Left lung (tissue), 10 donors: ENCODE data around the gene FMNL2. TPM values are rescaled to one million over a fixed set of nuclear protein-coding genes. Genes with fewer than 3 reads are reported as not detected.

Experiments
- ATAC-seq: fragments of 200-7000 bp; cut with Tn5 transposase; one replicate; pipeline ENCODE4 v1.9.1; 2020; ENCODE audit warnings: moderate library complexity
- DNase-seq, 4 donors: peaks; one replicate each; pipeline ENCODE4 v3.0.0-alpha.2; 2013 to 2020
- H3K27ac ChIP-seq, 2 donors: fragments of 200-600 bp; sonication (generic) in 1 of 2; one replicate each; pipeline versions ENCODE4 v1.5.0 to v1.8.0; 2020 to 2021
- H3K27me3 ChIP-seq, 2 donors: fragments of 200-600 bp; sonication (generic) in 1 of 2; one replicate each; pipeline versions ENCODE4 v1.5.0 to v1.8.0; 2020 to 2021
- H3K36me3 ChIP-seq, 2 donors: fragments of 200-600 bp; sonication (generic) in 1 of 2; one replicate each; pipeline versions ENCODE4 v1.5.0 to v1.8.0; 2020 to 2021
- H3K4me1 ChIP-seq, 2 donors: fragments of 200-600 bp; one replicate each; pipeline ENCODE4 v1.8.0; 2021
- H3K4me3 ChIP-seq, 2 donors: fragments of 200-600 bp; sonication (generic) in 1 of 2; one replicate each; pipeline versions ENCODE4 v1.5.0 to v1.8.0; 2020 to 2021; ENCODE audit warnings: mild to moderate bottlenecking in 1 of 2
- H3K9me3 ChIP-seq, 2 donors: fragments of 200-600 bp; sonication (generic) in 1 of 2; one replicate each; pipeline versions ENCODE4 v1.5.0 to v1.8.0; 2020 to 2021
- intact Hi-C, 2 donors: fragments of 100-400 bp; cut with DNase I; formaldehyde crosslinking; loops; one replicate each; pipeline versions ENCODE4 v1.11.2 to v1.14.2; 2022
- polyA plus RNA-seq, 6 donors: library from polyadenylated mRNA; unstranded; fragments of 120-200 nt; gene quantifications; one replicate each; pipeline ENCODE4 v1.2.1, GENCODE V29; 2013; ENCODE audit not compliant: insufficient read length in 6 of 6
- total RNA-seq, 2 donors: library from RNA; stranded (reverse); fragmentation: NEBNext Ultra II Directional; extraction: Animal tissue kit (Norgen Biotek cat#: 25700); gene quantifications; one replicate each; pipeline ENCODE4 v1.2.1, GENCODE V29; 2021
- TF ChIP-seq, protein P1 (sequence below), 2 donors: fragments of 200-600 bp; sonication (generic) in 1 of 2; IDR thresholded peaks; one replicate each; pipeline versions ENCODE4 v1.5.0 to v1.8.0; 2021; ENCODE audit warnings: antibody characterized with exemption in 2 of 2
- donor health status: DM: no; HTN: yes; CAD: no.
- donor health status: DM: no; HTN: no; CAD: no.

The FMNL2 gene
- total and polyA plus RNA-seq, 8 donors, result 36.3 to 90.0 (median 77.7) TPM

DNA sequence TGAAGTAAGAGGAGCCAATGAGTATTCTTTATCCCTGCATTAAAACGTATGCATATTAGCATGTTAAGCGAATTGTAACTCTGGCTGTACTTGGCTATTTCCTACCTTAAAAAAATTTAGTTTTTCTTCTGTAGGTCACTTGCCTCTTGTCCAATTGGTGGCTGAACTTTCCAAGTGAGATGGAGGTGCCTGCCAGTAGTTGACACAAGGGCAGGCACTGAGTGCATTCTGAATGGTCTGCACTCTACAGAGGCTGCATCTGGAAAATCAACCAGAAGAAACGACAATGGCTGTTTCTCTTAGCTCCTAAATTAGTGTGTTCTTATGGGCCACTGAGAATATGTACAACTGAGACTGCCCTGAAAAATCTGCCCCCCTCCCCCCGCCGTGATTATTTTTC is 221.5 kb downstream of the FMNL2 start:
- TF ChIP-seq, protein P1, sequence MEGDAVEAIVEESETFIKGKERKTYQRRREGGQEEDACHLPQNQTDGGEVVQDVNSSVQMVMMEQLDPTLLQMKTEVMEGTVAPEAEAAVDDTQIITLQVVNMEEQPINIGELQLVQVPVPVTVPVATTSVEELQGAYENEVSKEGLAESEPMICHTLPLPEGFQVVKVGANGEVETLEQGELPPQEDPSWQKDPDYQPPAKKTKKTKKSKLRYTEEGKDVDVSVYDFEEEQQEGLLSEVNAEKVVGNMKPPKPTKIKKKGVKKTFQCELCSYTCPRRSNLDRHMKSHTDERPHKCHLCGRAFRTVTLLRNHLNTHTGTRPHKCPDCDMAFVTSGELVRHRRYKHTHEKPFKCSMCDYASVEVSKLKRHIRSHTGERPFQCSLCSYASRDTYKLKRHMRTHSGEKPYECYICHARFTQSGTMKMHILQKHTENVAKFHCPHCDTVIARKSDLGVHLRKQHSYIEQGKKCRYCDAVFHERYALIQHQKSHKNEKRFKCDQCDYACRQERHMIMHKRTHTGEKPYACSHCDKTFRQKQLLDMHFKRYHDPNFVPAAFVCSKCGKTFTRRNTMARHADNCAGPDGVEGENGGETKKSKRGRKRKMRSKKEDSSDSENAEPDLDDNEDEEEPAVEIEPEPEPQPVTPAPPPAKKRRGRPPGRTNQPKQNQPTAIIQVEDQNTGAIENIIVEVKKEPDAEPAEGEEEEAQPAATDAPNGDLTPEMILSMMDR (IDR thresholded peaks at IDR 0.05), result no peak
- intact Hi-C loops, result no loop called here
- Histone ChIP-seq H3K9me3 (no peaks in the 10 kb centered on the region), H3K27me3 (no peaks in the 10 kb centered on the region), H3K4me3 (no peak overlapping the region), H3K4me1 (no peaks in the 10 kb centered on the region), H3K36me3 (peaks cover 0 to 16% of the 10 kb centered on the region in 2 donors), H3K27ac (no peak overlapping the region)
- no peak for ATAC-seq
- DNase-seq, result no peak

DNA sequence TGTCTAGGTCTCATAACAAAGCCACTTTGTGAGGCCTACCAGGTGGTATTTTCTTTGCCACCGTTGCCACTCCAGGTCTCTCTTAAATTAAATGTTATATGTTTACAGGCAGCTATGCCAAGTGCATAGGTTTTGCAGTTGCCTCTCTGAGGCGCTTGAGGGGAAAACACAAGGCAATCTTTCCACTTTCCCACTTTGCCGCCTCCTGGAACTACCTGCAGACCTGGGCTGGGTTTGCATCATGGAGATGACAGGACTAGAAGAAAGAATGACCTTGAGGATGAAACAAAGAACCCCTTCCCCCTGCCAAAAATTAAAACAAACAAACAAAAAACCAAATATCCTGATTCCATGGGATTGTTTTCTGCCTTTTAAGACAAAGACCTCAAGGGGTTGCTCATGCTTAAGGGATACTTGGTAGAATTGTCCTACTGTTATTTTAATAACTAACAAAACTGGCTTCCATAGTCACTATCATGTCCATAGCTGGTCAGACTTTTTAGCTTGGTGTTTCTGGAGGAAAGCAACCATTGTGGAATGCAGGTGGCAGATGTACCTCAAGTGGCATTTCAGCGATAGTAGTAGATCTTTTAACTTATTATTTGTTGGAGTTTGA is 222.4 kb downstream of the FMNL2 start:
- Histone ChIP-seq H3K27ac (no peak overlapping the region), H3K4me1 (no peaks in the 10 kb centered on the region), H3K27me3 (no peaks in the 10 kb centered on the region), H3K4me3 (no peak overlapping the region), H3K36me3 (peaks cover 0 to 20% of the 10 kb centered on the region in 2 donors), H3K9me3 (no peaks in the 10 kb centered on the region)
- ATAC-seq, result peak; percentile 27
- TF ChIP-seq, protein P1 (IDR thresholded peaks at IDR 0.05), result no peak
- DNase-seq, result no peak
- intact Hi-C loops, result no loop called here

DNA sequence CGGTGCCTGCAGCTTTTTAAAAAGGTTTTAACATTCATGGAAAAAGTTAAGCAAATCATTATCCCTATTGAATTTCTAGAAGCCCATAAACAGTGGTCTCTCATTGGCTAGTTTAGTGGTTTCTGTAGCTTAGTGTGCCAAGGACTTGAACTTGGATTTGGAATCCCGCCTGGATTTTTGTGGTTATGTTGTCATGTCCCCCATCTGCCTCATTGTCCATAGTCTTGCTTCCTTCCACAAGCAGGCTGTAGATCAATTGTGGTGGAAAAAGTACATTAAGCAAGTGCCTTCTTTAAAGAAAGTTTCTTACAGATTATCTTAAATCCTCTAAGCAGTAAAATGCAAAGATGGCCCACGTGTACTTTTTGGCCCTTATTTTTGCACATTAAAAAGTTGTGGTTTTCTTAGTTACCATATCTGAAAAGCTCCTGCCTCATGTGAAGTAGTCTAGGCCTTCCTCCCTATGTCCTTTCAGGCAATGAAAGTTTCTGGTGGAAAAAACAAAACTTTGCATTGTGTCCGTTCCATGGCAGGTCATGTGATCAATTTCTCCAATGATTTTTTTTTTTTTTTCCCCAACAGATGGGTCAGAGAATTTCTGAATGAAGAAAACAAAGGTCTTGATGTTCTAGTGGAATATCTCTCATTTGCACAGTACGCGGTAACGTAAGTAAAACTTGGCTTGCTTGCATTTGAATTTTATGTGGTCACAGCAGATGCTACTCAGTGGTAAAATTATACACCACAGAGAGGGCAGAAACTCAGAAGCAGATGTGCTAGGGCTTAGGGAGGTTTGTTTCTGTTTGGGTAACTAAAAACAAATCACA is 223.4 kb downstream of the FMNL2 start:
- TF ChIP-seq, protein P1 (IDR thresholded peaks at IDR 0.05), result no peak
- Histone ChIP-seq H3K9me3 (no peaks in the 10 kb centered on the region), H3K27me3 (no peaks in the 10 kb centered on the region), H3K36me3 (peaks cover 0 to 20% of the 10 kb centered on the region in 2 donors), H3K4me1 (no peaks in the 10 kb centered on the region), H3K4me3 (no peak overlapping the region), H3K27ac (no peak overlapping the region)
- ATAC-seq, result peak; percentile 45
- no peak for DNase-seq
- intact Hi-C loops, result no loop called here

DNA sequence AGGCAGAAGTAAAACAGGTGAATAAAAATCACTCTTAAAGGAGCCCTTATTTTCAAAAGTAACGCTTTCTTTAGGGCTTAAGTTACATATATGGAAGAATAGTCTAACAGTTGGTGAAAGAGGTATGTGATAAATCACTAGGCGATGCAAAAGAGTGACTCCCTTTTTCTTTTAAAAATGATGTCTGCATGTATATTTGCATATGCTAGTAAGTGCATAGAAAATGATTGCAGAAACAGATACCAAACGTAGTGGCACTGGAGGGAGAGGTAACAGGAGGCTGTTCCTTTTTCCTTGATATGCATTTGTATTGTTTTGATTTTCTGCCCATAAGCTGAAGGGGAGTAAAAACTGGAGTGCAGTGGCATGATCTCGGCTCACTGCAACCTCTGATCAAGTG is 224.0 kb downstream of the FMNL2 start:
- DNase-seq, result no peak
- peaks cover 0 to 20% of the 10 kb centered on the region in 2 donors for H3K36me3 ChIP-seq
- TF ChIP-seq, protein P1 (IDR thresholded peaks at IDR 0.05), result no peak
- no peak for ATAC-seq
- no peaks in the 10 kb centered on the region for H3K9me3 ChIP-seq
- H3K4me3 ChIP-seq, result no peak overlapping the region
- no peaks in the 10 kb centered on the region for H3K4me1 ChIP-seq
- intact Hi-C loops, result no loop called here
- H3K27me3 ChIP-seq, result no peaks in the 10 kb centered on the region
- H3K27ac ChIP-seq, result no peak overlapping the region

DNA sequence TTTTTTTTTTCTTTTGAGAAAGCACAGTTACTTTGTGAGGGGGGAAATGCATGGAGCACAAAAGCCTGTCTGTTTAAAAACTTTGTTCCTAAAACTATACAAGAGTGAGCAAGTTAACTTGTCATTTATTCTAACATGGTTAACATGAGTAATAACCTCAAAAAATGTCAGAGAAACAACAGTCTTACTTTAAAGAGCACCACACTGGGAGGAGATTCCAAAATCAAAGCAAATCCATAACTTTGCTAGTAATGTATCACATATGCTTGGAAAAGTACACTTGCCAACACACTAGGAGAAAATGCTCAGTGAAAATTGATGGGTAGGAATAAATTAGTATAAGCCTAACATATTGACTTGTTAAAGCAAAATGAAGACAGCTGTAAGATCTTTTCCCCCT is 225.2 kb downstream of the FMNL2 start:
- TF ChIP-seq, protein P1 (IDR thresholded peaks at IDR 0.05), result no peak
- Histone ChIP-seq H3K4me1 (no peaks in the 10 kb centered on the region), H3K27me3 (no peaks in the 10 kb centered on the region), H3K9me3 (no peaks in the 10 kb centered on the region), H3K4me3 (no peak overlapping the region), H3K27ac (no peak overlapping the region), H3K36me3 (peaks cover 0 to 20% of the 10 kb centered on the region in 2 donors)
- intact Hi-C loops, result no loop called here
- ATAC-seq, result no peak
- no peak for DNase-seq
